K562 (cell line): ENCODE measurements around the gene KIF3B. TPM values are rescaled to one million over a fixed set of nuclear protein-coding genes. Genes with fewer than 3 reads are reported as not detected.

Source experiments
- BCL6 ChIP-seq: fragments of 250-450 bp; sonication (Bioruptor Pico); IDR thresholded peaks from 2 replicates; pipeline ENCODE4 v1.4.0; 2020
- BRF1 ChIP-seq: IDR thresholded peaks from 3 replicates; pipeline ENCODE4 v1.6.1; 2011; ENCODE audit warnings: borderline replicate concordance, mild to moderate bottlenecking; ENCODE audit not compliant: insufficient read length; ENCODE audit errors: extremely low read depth
- CXXC5 ChIP-seq: fragments of 250-450 bp; sonication (Bioruptor Pico); IDR thresholded peaks from 2 replicates; pipeline ENCODE4 v1.8.0; 2022; ENCODE audit warnings: inconsistent platforms, mild to moderate bottlenecking, moderate library complexity
- MEF2D ChIP-seq: conservative IDR thresholded peaks from 2 replicates; pipeline ENCODE4 v1.6.1; 2016; ENCODE audit warnings: low read depth, missing genetic modification characterization, missing compliant biosample characterization
- PHTF2 ChIP-seq: fragments of 250-450 bp; sonication (Bioruptor Pico); IDR thresholded peaks from 2 replicates; pipeline ENCODE4 v1.5.0; 2021; ENCODE audit warnings: mild to moderate bottlenecking
- POU5F1 ChIP-seq: fragments of 150-350 bp; IDR thresholded peaks from 2 replicates; pipeline ENCODE4 v1.6.1; 2014; ENCODE audit warnings: borderline replicate concordance, low read length, low read depth, mild to moderate bottlenecking; ENCODE audit not compliant: partially characterized antibody
- PYGO2 ChIP-seq: fragments of 450-650 bp; IDR thresholded peaks from 2 replicates; pipeline ENCODE4 v1.6.1; 2016; ENCODE audit warnings: mild to moderate bottlenecking, missing genetic modification characterization, moderate library complexity, missing compliant biosample characterization
- RBBP5 ChIP-seq: fragments of 200-600 bp; sonication (generic); IDR thresholded peaks from 2 replicates; pipeline ENCODE4 v1.6.1; 2012; ENCODE audit warnings: borderline replicate concordance, mild to moderate bottlenecking, low read length, control low read depth, inconsistent platforms; ENCODE audit not compliant: insufficient read depth, poor library complexity, severe bottlenecking
- ZNF134 ChIP-seq: fragments of 250-450 bp; sonication (Bioruptor Pico); conservative IDR thresholded peaks from 2 replicates; pipeline ENCODE4 v1.4.0; 2020
- ZNF282 ChIP-seq: sonication (generic); formaldehyde crosslinking; IDR thresholded peaks from 2 replicates; pipeline ENCODE4 v1.8.1; 2023; ENCODE audit warnings: missing genetic modification reagents
- polyA plus RNA-seq, 8 experiments: library from polyadenylated mRNA; depleted of rRNA in 4 of 8; stranded (reverse) in 5 of 8; unstranded in 3 of 8; fragments of >200 nt; fragmentation: Nextera tagmentation in 2 of 8; fragmentation: Illumina TruSeq in 1 of 8; extraction: Ambion mirVana in 2 of 8; extraction: Trizol in 1 of 8; gene quantifications; 2 replicates each; pipeline versions ENCODE4 v1.2.1 to v1.2.3, GENCODE V29; 2011 to 2014; ENCODE audit warnings: inconsistent platforms in 1 of 8, missing spikeins in 1 of 8
- total RNA-seq, 7 experiments: library from RNA; depleted of rRNA in 6 of 7; stranded (reverse); fragments of >200 nt in 6 of 7; fragmentation: Illumina TruSeq in 2 of 7; extraction: Trizol in 2 of 7; gene quantifications; 2 replicates each; pipeline versions ENCODE4 v1.2.1 to v1.2.3, GENCODE V29; 2011 to 2021; ENCODE audit warnings: low replicate concordance in 1 of 7
- TF ChIP-seq, protein P1 (sequence below): fragments of 250-450 bp; sonication (Bioruptor Pico); IDR thresholded peaks from 2 replicates; pipeline ENCODE4 v1.5.0; 2020; ENCODE audit warnings: mild to moderate bottlenecking
- TF ChIP-seq, protein P2 (sequence below): fragments of 150-350 bp; conservative IDR thresholded peaks from 2 replicates; pipeline ENCODE4 v1.6.1; 2014; ENCODE audit warnings: low read length
- TF ChIP-seq, protein P3 (sequence below): sonication (generic); formaldehyde crosslinking; IDR thresholded peaks from 2 replicates; pipeline ENCODE4 v1.9.0; 2022; ENCODE audit warnings: mild to moderate bottlenecking, missing genetic modification reagents
- TF ChIP-seq, protein P4 (sequence below): fragments of 450-650 bp; IDR thresholded peaks from 2 replicates; pipeline ENCODE4 v1.6.1; 2016; ENCODE audit warnings: mild to moderate bottlenecking

The KIF3B gene
- total and polyA plus RNA-seq, 9 of the 15 experiments (the other 6 are each of a cell fraction or from before 2014, with no cell fraction given), result 2.9 to 12.3 (median 8.6) TPM

DNA sequence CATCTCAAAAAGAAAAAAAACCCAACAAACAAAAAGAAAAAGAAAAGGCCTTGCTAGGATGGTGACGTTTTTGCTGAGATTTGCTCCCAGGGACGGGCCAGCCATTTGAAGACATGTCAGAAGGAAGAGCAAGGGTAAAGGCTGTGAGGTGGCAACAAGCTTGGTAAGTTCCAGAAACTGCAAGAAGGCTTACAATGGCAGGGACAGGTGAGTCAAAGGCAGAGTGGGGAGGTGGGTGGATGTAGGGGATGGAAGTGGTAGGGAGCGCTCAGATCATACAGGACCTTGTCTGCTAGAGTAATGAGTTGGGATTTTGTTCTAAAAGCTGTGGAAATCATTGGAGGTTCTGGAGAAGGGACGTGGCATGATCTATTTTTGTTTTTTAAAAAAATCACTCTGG, 4.3 kb downstream of the KIF3B start (continued):
- TF ChIP-seq PYGO2 (tag) (no peak), RBBP5 (no peak), ZNF282 (CRISPR knock-in tag) (no peak), BRF1 (no peak), ZNF134 (CRISPR knock-in tag) (no peak), BCL6 (CRISPR knock-in tag) (no peak), POU5F1 (no peak), CXXC5 (CRISPR knock-in tag) (no peak), PHTF2 (no peak), MEF2D (tag) (no peak)
- TF ChIP-seq, protein P1, sequence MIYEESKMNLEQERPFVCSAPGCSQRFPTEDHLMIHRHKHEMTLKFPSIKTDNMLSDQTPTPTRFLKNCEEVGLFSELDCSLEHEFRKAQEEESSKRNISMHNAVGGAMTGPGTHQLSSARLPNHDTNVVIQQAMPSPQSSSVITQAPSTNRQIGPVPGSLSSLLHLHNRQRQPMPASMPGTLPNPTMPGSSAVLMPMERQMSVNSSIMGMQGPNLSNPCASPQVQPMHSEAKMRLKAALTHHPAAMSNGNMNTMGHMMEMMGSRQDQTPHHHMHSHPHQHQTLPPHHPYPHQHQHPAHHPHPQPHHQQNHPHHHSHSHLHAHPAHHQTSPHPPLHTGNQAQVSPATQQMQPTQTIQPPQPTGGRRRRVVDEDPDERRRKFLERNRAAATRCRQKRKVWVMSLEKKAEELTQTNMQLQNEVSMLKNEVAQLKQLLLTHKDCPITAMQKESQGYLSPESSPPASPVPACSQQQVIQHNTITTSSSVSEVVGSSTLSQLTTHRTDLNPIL (CRISPR knock-in tag), result no peak
- TF ChIP-seq, protein P2, sequence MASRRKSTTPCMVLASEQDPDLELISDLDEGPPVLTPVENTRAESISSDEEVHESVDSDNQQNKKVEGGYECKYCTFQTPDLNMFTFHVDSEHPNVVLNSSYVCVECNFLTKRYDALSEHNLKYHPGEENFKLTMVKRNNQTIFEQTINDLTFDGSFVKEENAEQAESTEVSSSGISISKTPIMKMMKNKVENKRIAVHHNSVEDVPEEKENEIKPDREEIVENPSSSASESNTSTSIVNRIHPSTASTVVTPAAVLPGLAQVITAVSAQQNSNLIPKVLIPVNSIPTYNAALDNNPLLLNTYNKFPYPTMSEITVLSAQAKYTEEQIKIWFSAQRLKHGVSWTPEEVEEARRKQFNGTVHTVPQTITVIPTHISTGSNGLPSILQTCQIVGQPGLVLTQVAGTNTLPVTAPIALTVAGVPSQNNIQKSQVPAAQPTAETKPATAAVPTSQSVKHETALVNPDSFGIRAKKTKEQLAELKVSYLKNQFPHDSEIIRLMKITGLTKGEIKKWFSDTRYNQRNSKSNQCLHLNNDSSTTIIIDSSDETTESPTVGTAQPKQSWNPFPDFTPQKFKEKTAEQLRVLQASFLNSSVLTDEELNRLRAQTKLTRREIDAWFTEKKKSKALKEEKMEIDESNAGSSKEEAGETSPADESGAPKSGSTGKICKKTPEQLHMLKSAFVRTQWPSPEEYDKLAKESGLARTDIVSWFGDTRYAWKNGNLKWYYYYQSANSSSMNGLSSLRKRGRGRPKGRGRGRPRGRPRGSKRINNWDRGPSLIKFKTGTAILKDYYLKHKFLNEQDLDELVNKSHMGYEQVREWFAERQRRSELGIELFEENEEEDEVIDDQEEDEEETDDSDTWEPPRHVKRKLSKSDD, result no peak
- TF ChIP-seq, protein P3, sequence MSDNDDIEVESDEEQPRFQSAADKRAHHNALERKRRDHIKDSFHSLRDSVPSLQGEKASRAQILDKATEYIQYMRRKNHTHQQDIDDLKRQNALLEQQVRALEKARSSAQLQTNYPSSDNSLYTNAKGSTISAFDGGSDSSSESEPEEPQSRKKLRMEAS, result no peak
- TF ChIP-seq, protein P4, sequence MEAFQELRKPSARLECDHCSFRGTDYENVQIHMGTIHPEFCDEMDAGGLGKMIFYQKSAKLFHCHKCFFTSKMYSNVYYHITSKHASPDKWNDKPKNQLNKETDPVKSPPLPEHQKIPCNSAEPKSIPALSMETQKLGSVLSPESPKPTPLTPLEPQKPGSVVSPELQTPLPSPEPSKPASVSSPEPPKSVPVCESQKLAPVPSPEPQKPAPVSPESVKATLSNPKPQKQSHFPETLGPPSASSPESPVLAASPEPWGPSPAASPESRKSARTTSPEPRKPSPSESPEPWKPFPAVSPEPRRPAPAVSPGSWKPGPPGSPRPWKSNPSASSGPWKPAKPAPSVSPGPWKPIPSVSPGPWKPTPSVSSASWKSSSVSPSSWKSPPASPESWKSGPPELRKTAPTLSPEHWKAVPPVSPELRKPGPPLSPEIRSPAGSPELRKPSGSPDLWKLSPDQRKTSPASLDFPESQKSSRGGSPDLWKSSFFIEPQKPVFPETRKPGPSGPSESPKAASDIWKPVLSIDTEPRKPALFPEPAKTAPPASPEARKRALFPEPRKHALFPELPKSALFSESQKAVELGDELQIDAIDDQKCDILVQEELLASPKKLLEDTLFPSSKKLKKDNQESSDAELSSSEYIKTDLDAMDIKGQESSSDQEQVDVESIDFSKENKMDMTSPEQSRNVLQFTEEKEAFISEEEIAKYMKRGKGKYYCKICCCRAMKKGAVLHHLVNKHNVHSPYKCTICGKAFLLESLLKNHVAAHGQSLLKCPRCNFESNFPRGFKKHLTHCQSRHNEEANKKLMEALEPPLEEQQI, result no peak
